Measurements from ENCODE around the gene MACC1.
"Not testable (repeated sequence)": the region's sequence is repeated elsewhere in the genome, so short reads cannot be mapped to it uniquely, and the experiment has no call there.

MACC1 gene

DNA sequence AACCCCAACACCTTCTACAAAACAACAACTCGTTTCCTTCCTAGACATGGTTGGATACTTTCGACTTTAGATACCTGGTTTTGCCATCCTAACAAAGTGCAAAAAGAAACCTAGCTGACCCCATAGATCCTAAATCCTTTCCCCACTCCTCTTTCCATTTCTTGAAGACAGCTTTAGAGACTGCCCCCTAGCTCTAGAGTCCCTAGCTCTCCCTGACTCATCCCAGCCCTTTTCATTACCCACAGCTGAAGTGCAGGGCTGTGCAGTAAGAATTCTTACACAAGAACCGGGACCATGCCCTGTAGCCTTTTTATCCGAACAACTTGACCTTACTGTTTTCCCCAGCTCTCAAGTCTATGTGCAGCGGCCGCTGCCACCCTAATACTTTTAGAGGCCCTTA lies 93.1 kb downstream of the MACC1 start:
- DNase-seq: not testable (repeated sequence)

DNA sequence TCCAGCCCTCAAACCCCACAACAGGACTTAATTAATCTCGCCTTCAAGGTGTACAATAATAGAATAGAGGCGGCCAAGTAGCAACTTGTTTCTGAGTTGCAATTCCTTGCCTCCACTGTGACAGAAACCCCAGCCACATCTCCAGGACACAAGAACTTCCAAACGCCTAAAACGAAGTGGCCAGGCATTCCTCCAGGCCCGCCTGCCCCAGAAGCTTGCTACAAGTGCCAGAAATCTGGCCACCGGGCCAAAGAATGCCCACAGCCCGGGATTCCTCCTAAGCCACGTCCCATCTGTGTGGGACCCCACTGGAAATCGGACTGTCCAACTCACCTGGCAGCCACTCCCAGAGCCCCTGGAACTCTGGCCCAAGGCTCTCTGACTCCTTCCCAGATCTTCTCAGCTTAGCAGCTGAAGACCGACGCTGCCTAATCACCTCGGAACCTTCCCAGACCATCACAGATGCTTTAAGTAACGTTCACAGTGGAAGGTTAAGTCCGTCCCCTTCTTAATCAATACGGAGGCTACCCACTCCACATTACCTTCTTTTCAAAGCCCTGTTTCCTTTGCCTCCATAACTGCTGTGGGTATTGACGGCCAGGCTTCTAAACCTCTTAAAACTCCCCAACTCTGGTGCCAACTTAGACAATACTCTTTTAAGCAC lies 94.4 kb downstream of the MACC1 start:
- not testable (repeated sequence) for DNase-seq

DNA sequence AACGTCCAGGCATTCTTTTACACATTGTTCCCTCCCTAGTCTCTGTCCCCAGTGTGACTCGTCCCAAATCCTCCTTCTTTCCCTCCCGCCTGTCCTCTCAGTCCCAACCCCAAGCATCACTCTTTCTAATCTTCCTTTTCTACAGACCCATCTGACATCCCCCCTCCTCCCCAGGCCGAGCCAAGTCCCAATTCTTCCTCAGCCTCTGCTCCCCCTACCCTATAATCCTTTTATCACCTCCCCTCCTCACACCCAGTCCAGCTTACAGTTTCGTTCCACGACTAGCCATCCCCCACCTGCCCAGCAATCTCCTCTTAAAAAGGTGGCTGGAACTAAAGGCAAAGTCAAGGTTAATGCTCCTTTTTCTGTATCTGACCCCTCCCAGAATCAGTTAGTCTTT lies 95.1 kb downstream of the MACC1 start:
- no peak for DNase-seq

DNA sequence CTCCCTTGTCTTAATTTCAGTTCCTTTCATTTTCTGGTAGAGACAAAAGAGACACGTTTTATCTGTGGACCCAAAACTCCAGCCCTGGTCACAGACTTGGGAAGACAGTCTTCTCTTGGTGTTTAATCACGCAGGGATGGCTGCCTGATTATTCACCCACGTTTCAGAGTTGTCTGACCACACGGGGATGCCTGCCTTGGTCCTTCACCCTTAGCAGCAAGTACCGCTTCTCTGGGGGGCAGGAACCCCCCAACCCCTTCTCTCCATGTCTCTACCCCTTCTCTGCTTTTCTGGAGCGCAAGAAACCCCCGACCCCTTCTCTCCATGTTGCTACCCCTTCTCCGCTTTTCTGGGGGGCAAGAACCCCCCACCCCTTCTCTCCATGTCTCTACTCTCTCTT lies 95.8 kb downstream of the MACC1 start:
- DNase-seq: no peak

DNA sequence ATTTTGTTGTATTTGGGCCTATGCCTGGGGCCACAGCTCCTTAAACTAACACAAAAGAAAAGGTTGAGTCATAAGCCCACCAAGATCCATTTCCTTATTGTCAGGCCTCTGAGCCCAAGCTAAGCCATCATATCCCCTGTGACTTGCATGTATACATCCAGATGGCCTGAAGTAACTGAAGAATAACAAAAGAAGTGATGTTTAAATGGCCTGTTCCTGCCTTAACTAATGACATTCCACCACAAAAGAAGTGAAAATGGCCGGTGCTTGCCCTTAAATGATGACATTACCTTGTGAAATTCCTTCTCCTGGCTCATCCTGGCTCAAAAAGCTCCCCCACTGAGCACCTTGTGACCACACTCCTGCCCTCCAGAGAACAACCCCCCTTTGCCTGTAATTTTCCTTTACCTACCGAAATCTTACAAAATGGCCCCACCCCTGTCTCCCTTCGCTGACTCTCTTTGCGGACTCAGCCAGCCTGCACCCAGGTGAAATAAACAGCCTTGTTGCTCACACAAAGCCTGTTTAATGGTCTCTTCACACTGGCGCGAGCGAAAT lies 96.5 kb downstream of the MACC1 start:
- DNase-seq: not testable (repeated sequence)

DNA sequence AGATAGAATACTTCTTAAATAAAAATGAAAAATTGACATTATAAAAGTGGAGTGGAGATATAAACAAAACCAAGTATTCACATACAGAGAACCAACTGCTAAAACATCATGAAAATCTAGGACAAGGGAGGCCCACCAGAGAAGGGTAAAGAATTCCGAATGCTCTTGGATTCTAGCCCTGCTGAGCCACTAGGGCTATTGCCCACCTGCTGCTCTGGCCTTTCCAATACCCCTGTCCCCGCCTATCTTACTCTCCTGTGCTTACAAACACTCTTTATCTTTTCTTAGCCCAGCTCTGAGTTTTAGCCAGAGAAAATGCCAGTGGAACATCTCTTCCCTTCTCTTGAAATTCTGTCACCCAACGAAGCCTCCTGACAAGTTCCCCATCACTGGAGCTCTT lies 100.3 kb downstream of the MACC1 start:
- no peak for DNase-seq

DNA sequence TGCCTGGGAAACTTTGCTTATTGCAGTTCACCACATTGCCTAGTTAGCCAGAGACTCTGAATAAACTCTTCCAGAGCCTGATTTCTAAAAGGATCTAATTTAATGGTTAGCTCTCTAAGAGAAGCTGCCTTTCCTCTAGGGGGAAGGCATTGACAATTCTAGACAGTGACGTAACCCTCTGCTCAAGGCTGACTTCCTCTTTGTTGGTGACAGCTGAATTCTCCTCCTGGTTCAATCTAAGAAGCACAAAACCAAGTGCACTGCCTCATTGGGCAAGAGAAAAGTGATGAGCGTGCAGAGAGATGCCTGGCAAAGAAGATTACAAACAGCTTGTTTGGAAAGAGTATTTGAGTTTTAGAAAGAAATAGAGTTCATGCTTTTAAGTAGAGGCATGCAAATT lies 102.7 kb downstream of the MACC1 start:
- DNase-seq: peak; percentile 66

DNA sequence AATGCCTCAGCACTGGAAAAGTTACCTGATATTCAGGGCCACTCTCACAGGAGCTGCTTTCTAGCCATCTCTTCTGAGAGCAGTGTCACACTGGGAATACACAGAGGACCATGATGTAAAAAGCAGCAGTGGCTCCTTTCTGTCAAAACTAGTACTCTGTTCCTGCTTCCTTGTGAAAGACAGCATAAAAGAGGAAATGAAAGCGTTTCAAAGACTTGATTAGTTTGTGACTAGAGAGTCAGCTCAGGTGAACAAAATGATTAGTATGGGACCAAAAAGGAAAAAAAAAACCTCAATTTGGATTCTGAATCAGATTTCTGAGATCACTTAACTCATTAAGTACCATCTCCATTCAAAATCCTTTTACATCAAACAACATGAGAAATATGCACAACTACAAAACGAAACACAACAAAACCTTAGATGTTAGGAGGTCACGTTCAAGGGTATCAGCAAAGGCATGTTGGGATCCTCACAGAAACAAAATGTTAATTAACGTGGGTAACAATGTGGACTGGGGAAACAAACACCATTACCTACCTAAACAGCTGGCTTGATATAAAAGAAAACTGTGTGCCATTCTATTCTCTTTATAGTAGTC lies 103.7 kb downstream of the MACC1 start:
- no peak for DNase-seq

DNA sequence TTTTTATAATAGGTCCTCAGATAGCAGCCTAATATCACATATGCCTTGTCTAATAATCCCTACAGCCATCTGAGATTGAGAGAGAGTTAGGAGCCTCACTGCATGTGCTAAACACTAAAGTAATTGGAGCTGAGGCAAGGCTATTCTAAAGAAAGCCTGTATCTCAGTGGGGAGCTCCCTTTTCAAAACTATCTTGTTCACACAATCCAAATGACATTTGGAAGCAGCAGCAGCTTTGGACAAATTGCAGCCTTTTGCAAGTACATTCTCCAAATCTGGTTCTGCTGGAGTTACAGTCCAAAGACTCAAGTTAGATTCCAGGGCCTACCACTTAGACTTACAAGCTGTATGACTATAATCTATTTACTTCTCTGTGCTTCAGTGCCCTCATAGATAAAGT lies 104.5 kb downstream of the MACC1 start:
- no peak for DNase-seq

DNA sequence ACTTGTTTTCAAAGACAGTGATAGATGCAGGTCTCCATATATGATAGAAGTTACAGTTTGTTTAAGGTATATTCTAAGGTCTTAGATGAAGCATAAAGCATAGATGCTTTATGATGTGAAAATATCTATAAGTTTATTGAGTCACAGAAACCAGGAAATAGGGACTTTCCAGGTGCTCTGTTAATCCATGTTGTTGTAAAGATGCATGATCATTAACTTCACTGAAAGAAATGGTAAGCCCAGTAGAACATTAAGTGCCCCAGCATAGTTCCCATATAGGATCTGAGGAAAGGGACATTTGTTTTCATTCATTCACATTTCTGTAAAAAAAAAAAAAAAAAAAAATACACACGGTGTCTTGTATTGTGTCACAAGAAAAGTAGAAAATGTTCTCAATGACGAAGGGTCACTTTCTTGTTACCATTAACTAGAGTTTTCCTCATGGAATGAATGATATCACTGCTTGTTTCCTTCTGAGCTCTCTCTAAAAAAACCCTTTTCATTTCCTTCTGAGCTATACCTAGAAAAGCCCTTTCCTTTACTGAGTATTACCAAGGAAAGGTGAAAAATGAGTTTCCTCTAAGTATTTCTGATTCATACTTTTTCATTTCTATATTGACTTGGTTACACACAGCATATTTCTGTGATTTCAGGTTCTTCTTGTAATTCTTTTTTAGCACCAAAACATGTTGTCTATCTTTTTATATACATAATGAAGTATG lies 105.2 kb downstream of the MACC1 start:
- no peak for DNase-seq

DNA sequence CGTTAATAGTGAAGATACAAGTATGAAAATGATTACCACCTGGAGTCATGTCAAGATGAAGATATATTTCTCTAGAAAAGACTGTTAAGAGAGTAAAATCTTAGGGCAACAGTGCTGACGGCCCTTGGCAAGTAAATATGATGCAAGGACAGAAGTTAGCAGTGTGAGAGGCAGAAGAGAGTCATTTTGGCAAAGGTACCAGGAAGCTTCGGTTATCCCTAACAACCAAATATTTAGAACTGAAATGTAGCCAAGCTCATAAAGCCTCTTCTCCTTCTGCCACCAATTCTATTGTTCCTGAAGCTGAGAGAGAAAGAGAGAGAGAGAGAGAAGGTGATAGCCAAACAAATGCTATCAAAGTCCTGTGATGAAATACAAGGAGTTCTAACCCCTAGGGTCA lies 109.6 kb downstream of the MACC1 start:
- no peak for DNase-seq

DNA sequence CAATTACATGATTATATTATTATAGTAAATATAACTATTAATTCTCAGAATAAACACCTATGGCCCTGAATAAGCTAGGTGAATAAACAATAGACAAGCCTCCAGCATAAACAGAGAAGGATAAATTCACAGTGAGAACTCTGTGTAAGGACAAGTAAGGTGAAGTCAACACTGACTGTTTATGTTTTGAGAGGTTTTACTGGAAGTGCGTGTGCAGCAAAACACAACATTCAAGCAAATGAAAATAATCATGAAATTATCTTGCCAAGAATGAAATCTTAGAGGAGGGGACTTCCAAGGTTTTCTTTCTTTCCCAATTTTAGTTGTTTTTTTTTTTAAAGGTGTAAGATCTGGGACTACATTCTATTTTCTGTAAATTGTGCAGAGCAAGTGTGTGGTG lies 112.5 kb downstream of the MACC1 start:
- DNase-seq: no peak

DNA sequence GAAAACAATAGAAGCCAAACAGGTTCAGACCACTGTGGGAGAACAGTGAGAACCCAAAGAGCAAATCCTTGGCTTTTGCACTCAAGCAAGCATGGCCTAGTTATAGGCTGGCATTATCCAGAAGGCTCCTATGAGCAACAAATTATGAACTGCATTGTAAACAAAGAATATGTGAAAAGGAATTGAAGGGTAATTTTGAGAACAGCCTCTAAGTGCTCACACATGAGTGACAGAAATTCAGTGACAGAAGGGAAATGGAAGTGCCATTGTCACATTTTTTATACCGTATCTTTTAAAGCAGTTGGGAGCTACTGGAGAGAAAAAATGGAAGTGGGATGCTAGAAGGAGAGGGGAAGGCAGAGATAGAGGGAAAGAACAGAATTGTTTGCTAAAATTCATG lies 114.2 kb downstream of the MACC1 start:
- DNase-seq: no peak

DNA sequence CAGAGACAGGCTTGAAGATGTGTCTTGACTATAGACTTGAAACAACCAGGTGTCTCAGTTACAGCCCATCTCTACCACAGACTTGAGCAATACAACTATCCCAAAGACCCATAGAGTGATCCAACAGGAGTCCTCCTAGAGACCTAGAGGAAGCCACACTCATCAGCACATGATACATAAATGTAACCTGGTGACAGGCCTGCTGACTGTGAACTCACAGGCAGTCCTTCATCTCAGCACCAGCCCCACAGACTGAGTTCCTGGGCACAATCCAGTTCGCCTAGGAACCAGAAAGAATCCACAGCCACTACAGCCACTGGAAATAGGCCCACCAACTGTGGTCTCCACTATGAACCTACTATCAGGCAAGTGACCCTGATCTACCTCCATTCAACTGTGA lies 121.3 kb downstream of the MACC1 start:
- no peak for DNase-seq

DNA sequence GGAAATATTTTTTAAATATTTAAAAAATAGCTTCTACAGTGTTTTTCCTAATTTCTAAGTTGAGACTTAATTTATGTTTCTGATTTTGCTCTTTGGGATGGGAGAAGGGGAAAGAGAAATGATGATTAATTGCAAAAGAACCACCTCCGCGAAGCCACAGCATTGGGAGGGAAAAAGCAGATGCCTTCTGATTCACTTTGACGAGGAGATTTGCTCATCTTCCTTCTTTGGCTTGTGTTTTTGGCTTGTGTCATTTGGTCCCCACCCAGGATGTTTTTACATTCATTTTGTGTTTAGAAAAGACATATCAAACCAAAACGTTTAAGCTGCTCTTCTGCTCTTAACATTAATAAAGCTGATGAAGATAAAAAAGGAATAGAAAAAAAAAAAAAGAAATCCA lies 121.7 kb downstream of the MACC1 start:
- DNase-seq: no peak

DNA sequence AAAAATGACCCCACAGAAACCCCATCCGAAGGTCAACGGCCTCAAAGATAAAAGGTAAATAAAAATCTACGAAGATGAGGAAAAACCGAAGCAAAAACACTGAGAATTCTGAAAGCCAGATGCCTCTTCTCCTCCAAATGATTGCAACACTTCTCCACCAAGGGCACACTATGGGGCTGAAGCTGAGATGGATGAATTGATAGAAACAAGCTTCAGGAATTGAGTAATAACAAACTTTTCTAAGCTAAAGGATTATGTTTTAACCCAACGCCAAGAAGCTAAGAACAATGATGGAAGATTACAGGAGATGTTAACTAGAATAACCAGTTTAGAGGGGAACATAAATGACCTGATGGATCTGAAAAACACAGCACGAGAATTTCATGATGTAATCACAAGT lies 127.8 kb downstream of the MACC1 start:
- DNase-seq: no peak

DNA sequence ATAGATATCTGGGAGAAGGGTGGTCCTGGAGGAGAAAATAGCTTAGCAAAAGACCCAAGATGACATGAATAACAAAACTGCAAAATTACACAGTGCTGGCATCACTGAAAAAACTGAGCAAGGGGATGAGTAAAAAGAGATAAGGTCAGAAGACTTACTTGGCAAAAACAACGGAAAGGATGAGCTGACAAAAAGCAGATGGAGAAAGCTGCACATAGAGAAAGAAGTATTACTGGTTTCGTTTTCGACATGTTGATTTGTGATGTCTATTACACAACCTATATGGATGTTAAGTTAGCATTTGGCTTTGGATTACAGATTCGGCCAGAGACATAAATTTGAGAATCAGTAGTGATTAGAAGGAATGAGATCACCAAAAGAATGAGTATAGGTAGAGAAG lies 132.1 kb downstream of the MACC1 start:
- DNase-seq: no peak
